ENCODE data around the gene TAF7. TPM values are rescaled to one million over a fixed set of nuclear protein-coding genes. Genes with fewer than 3 reads are reported as not detected.
"Not testable (repeated sequence)": the region's sequence is repeated elsewhere in the genome, so short reads cannot be mapped to it uniquely, and the experiment has no call there.

TAF7 gene
- total RNA-seq, 1 experiment from 2014 or later, result 73.2 TPM

DNA sequence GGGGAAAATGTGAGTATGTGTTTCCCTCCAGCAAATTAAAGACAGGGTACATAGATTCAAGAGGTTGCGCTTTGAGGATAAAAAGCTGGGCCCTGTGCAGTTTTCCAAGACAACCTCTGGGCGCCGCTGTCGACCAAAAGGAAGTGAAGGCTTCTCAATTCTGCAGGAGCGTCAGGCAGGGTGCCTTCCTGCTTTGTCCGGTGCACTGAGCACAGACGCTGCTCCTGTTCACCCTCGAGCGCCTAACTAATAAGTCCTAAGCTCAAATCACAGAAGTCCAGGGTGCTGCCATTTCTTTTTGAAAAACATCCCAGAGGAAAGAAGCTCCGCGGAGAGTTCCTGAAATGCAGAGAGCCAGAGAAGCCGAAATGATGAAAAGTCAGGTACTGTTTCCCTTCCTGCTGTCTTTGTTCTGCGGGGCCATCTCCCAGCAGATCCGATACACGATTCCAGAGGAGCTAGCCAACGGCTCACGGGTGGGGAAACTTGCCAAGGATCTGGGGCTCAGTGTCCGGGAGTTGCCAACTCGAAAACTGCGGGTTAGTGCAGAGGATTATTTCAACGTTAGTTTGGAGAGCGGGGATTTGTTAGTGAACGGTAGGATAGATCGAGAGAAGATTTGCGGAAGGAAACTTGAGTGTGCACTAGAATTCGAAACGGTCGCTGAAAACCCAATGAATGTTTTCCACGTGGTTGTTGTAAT lies 29.5 kb upstream of the TAF7 start, which contains the start of gene PCDHGB1:
PCDHGB1 (plus strand) TSS at position 183 of the 703 bp plus-strand sequence; CDS start at position 345, 162 bp downstream.
- BruUV-seq (replicated peaks), result no TSS peak
- Mint-ChIP-seq H3K4me1 (ENCODE audit: low read depth, unreplicated experiment) (no peaks in the 10 kb centered on the region), H3K36me3 (ENCODE audit: insufficient read depth, unreplicated experiment) (peaks cover 5% of the 10 kb centered on the region), H3K27ac (ENCODE audit: unreplicated experiment) (no peak within 1 kb of the TSS), H3K4me3 (ENCODE audit: low read depth, unreplicated experiment) (no peak within 1 kb of the TSS), H3K9me3 (ENCODE audit: low read depth, unreplicated experiment) (peaks cover 16% of the 10 kb centered on the region), H3K27me3 (ENCODE audit: unreplicated experiment) (no peaks in the 10 kb centered on the region)
- intact Hi-C loops (cut with micrococcal nuclease; ENCODE audit: unreplicated experiment), result no loop called here
- no peak for DNase-seq
- TF ChIP-seq CTCF (IDR thresholded peaks at IDR 0.05; ENCODE audit: unreplicated experiment), result no peak
- CTCF ChIA-PET, result interaction anchor here (0.8 kb wide), 1 partner anchor 158 kb away, joined by 3 read pairs; the partner anchor contains the start of gene PCDHB10

DNA sequence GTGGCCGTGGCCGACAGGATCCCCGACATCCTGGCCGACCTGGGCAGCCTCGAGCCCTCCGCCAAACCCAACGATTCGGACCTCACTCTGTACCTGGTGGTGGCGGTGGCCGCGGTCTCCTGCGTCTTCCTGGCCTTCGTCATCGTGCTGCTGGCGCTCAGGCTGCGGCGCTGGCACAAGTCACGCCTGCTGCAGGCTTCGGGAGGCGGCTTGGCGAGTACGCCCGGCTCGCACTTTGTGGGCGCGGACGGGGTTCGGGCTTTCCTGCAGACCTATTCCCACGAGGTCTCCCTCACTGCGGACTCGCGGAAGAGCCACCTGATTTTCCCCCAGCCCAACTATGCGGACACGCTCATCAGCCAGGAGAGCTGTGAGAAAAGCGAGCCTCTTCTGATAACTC lies 25.4 kb upstream of the TAF7 start:
- H3K4me1 Mint-ChIP-seq (ENCODE audit: low read depth, unreplicated experiment); H3K27me3 Mint-ChIP-seq (ENCODE audit: unreplicated experiment); intact Hi-C loops (cut with micrococcal nuclease; ENCODE audit: unreplicated experiment); CTCF ChIA-PET; DNase-seq; H3K36me3 Mint-ChIP-seq (ENCODE audit: insufficient read depth, unreplicated experiment); H3K4me3 Mint-ChIP-seq (ENCODE audit: low read depth, unreplicated experiment); BruUV-seq (replicated peaks); H3K27ac Mint-ChIP-seq (ENCODE audit: unreplicated experiment): not testable (repeated sequence)
- H3K9me3 Mint-ChIP-seq (ENCODE audit: low read depth, unreplicated experiment), result peaks cover 19% of the 10 kb centered on the region

DNA sequence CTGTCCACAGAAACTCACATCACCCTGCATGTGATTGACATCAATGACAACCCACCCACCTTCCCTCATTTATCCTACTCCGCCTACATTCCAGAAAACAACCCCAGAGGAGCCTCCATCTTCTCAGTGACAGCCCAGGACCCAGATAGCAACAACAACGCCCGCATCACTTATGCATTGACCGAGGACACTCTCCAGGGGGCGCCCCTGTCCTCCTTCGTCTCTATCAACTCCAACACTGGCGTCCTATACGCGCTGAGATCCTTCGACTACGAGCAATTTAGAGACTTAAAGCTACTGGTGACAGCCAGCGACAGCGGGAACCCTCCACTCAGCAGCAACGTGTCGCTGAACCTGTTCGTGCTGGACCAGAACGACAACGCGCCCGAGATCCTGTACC lies 24.7 kb upstream of the TAF7 start:
- Mint-ChIP-seq H3K27me3 (ENCODE audit: unreplicated experiment) (no peaks in the 10 kb centered on the region), H3K36me3 (ENCODE audit: insufficient read depth, unreplicated experiment) (peaks cover 3% of the 10 kb centered on the region), H3K9me3 (ENCODE audit: low read depth, unreplicated experiment) (peaks cover 19% of the 10 kb centered on the region), H3K4me3 (ENCODE audit: low read depth, unreplicated experiment) (no peak overlapping the region), H3K27ac (ENCODE audit: unreplicated experiment) (no peak overlapping the region), H3K4me1 (ENCODE audit: low read depth, unreplicated experiment) (no peaks in the 10 kb centered on the region)
- DNase-seq, result no peak
- CTCF ChIA-PET, result no interaction called here
- no TSS peak for BruUV-seq (replicated peaks)
- intact Hi-C loops (cut with micrococcal nuclease; ENCODE audit: unreplicated experiment), result no loop called here
- no peak for TF ChIP-seq CTCF (IDR thresholded peaks at IDR 0.05; ENCODE audit: unreplicated experiment)

GRCh38 chr5:141343953-141344463 lies 23.4 kb upstream of the TAF7 start:
- no peaks in the 10 kb centered on the region for H3K4me1 Mint-ChIP-seq (ENCODE audit: low read depth, unreplicated experiment)
- no peaks in the 10 kb centered on the region for H3K36me3 Mint-ChIP-seq (ENCODE audit: insufficient read depth, unreplicated experiment)
- no peak for DNase-seq
- BruUV-seq (replicated peaks), result no TSS peak
- no peak overlapping the region for H3K27ac Mint-ChIP-seq (ENCODE audit: unreplicated experiment)
- no peak for TF ChIP-seq CTCF (IDR thresholded peaks at IDR 0.05; ENCODE audit: unreplicated experiment)
- CTCF ChIA-PET, result no interaction called here
- H3K9me3 Mint-ChIP-seq (ENCODE audit: low read depth, unreplicated experiment), result peaks cover 19% of the 10 kb centered on the region
- no peak overlapping the region for H3K4me3 Mint-ChIP-seq (ENCODE audit: low read depth, unreplicated experiment)
- intact Hi-C loops (cut with micrococcal nuclease; ENCODE audit: unreplicated experiment), result no loop called here
- H3K27me3 Mint-ChIP-seq (ENCODE audit: unreplicated experiment), result no peaks in the 10 kb centered on the region

Data from Calu3 (cell line).